Esophagus squamous epithelium (tissue), 5 donors: ENCODE data around the gene MICAL1. TPM values are rescaled to one million over a fixed set of nuclear protein-coding genes. Genes with fewer than 3 reads are reported as not detected.
"Not testable (repeated sequence)": the region's sequence is repeated elsewhere in the genome, so short reads cannot be mapped to it uniquely, and the experiment has no call there.

ENCODE experiments used
- DNase-seq: peaks from one replicate; lab custom pipeline; 2025; lab: John Stamatoyannopoulos, UW
- H3K27ac ChIP-seq, 4 donors: fragments of 200-600 bp; sonication (generic); one replicate each; pipeline ENCODE4 v1.5.1; 2016 to 2019; ENCODE audit warnings: mild to moderate bottlenecking in 1 of 4
- H3K27me3 ChIP-seq, 4 donors: fragments of 200-600 bp; sonication (generic); 1 replicate in 3 of 4; 2 replicates in 1 of 4; pipeline versions ENCODE4 v1.5.1 to v1.6.0; 2017 to 2021; ENCODE audit warnings: antibody characterized with exemption in 1 of 4
- H3K36me3 ChIP-seq, 3 donors: fragments of 200-600 bp; sonication (generic); one replicate each; pipeline ENCODE4 v1.5.1; 2016 to 2019
- H3K4me1 ChIP-seq, 3 donors: fragments of 200-600 bp; sonication (generic); one replicate each; pipeline ENCODE4 v1.5.1; 2017 to 2019
- H3K4me3 ChIP-seq, 4 donors: fragments of 200-600 bp; sonication (generic); 1 replicate in 3 of 4; 2 replicates in 1 of 4; pipeline ENCODE4 v1.5.1; 2016 to 2019; ENCODE audit warnings: mild to moderate bottlenecking in 2 of 4, moderate library complexity in 1 of 4
- H3K9me3 ChIP-seq, 3 donors: fragments of 200-600 bp; sonication (generic); one replicate each; pipeline ENCODE4 v1.5.1; 2016 to 2019
- POLR2A ChIP-seq, 4 donors: fragments of 450-650 bp; IDR thresholded peaks; one replicate each; pipeline ENCODE4 v1.6.1; 2017; ENCODE audit warnings: antibody characterized with exemption in 4 of 4, mild to moderate bottlenecking in 4 of 4, moderate library complexity in 3 of 4
- whole genome bisulfite sequencing, 2 donors: methylation state at CpG; one replicate each; pipeline ENCODE4 v1.1.5; 2018; 5-methylcytosine and 5-hydroxymethylcytosine counted together
- intact Hi-C: fragments of 100-400 bp; cut with DNase I; formaldehyde crosslinking; loops from one replicate; pipeline ENCODE4 v1.15.0; 2022
- total RNA-seq, 4 donors: library from RNA; depleted of rRNA; stranded (reverse); fragments of >200 nt; gene quantifications; one replicate each; pipeline ENCODE4 v1.1.0, GENCODE V29; 2016
- TF ChIP-seq, protein P1 (sequence below), 6 experiments: fragments of 450-650 bp in 4 of 6; fragments of 200-600 bp in 2 of 6; sonication (generic) in 2 of 6; IDR thresholded peaks; one replicate each; pipeline ENCODE4 v1.5.1; 2016 to 2019; ENCODE audit warnings: antibody characterized with exemption in 6 of 6, mild to moderate bottlenecking in 4 of 6, moderate library complexity in 4 of 6
- donor health status: DM: yes; HTN: yes; CAD: no.

MICAL1 gene
- total RNA-seq, 4 donors from 2014 or later, result 11.9 to 20.0 (median 12.6) TPM

- intact Hi-C loops, result no loop called here
- Histone ChIP-seq H3K27me3 (no peaks in the 10 kb centered on the region), H3K9me3 (no peaks in the 10 kb centered on the region), H3K27ac (no peak overlapping the region), H3K4me3 (no peak overlapping the region), H3K4me1 (peaks cover 0 to 10% (median 0%) of the 10 kb centered on the region in 3 donors), H3K36me3 (peaks cover 0 to 98% (median 25%) of the 10 kb centered on the region in 3 donors)
- no peak for DNase-seq
- no peak for TF ChIP-seq POLR2A (IDR thresholded peaks at IDR 0.05)
- TF ChIP-seq, protein P1, sequence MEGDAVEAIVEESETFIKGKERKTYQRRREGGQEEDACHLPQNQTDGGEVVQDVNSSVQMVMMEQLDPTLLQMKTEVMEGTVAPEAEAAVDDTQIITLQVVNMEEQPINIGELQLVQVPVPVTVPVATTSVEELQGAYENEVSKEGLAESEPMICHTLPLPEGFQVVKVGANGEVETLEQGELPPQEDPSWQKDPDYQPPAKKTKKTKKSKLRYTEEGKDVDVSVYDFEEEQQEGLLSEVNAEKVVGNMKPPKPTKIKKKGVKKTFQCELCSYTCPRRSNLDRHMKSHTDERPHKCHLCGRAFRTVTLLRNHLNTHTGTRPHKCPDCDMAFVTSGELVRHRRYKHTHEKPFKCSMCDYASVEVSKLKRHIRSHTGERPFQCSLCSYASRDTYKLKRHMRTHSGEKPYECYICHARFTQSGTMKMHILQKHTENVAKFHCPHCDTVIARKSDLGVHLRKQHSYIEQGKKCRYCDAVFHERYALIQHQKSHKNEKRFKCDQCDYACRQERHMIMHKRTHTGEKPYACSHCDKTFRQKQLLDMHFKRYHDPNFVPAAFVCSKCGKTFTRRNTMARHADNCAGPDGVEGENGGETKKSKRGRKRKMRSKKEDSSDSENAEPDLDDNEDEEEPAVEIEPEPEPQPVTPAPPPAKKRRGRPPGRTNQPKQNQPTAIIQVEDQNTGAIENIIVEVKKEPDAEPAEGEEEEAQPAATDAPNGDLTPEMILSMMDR (IDR thresholded peaks at IDR 0.05), result no peak
- WGBS, 2 donors, result 79 to 85% methylated on average over 7 of the region's 7 CpGs
Observed at GRCh38 chr6:109466212-109466923, 10.8 kb upstream of the MICAL1 start.

DNA sequence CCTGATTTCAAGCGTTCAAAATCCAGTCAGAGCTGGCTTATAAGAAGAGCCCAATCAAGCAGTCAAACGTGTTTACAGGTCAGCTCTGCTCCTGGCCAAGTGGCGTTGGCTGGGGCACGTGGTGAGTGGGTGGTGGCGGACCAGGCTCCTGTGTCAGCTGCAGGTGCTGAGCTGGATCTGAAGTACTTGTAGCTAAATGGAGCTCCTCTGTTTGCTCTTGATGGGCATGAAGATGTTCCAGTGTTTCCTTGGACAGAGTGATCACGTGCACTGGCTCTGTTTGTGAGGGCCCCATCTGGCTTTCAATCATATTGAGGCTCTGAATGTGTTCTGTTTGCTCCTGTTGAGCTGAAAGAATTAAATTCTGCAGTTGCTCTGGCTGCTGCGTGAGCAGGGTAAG, 10.2 kb upstream of the MICAL1 start:
- intact Hi-C loops, result no loop called here
- no peaks in the 10 kb centered on the region for H3K27me3 ChIP-seq
- peaks cover 0 to 96% (median 23%) of the 10 kb centered on the region in 3 donors for H3K36me3 ChIP-seq
- DNase-seq, result no peak
- 74 to 84% methylated on average over 6 to 7 of the region's 7 CpGs for WGBS, 2 donors
- no peak overlapping the region for H3K27ac ChIP-seq
- H3K4me1 ChIP-seq, result peaks cover 0 to 11% (median 0%) of the 10 kb centered on the region in 3 donors
- no peaks in the 10 kb centered on the region for H3K9me3 ChIP-seq
- no peak for TF ChIP-seq POLR2A (IDR thresholded peaks at IDR 0.05)
- TF ChIP-seq, protein P1 (IDR thresholded peaks at IDR 0.05), result no peak
- no peak overlapping the region for H3K4me3 ChIP-seq

DNA sequence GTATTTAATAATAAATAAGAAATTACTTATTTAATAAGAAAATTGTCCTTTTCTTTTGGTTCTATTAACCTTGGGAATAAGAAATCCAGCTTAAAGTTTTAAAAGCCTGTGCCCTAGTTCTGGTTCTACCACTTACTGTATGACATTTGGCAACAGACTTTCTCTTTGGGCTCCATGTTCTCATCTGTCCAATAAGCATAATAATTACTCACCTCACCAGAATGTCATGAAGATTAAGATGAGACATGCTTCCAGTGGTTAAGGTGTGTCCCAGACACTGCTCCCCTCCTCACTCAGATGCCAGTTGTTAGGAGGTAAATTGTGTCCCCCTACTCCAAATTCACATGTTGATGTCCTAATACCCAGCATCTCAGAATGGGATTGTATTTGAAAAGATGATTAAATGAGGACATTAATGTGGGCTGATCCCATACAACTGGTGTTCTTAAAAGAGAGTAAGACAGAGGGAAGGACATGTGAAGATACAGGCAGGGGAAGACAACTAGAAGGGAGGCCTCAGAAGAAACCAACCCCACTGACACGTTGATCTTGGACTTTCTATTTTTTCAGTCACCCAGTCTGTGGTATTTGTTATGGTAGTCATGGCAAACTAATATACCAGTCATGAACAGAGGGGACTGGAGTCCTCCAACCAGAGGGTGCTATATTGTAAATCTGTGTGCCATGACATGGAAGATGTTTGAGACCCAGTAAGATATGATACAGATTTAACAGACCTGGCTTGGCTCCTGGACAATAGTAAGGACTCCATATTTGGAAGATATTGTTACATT, 6.4 kb upstream of the MICAL1 start:
- intact Hi-C loops, result no loop called here
- no peaks in the 10 kb centered on the region for H3K27me3 ChIP-seq
- DNase-seq, result no peak
- no peak for TF ChIP-seq POLR2A (IDR thresholded peaks at IDR 0.05)
- TF ChIP-seq, protein P1 (IDR thresholded peaks at IDR 0.05), result no peak
- peaks cover 0 to 58% (median 23%) of the 10 kb centered on the region in 3 donors for H3K36me3 ChIP-seq
- peaks cover 1 to 29% (median 9%) of the 10 kb centered on the region in 3 donors for H3K4me1 ChIP-seq
- H3K4me3 ChIP-seq, result no peak overlapping the region
- H3K27ac ChIP-seq, result peak overlapping the region in 3 of 4 donors; percentile 7 to 55 (median 51)
- no peaks in the 10 kb centered on the region for H3K9me3 ChIP-seq
- WGBS, 2 donors, result 60 to 79% methylated on average over 1 of the region's 1 CpG

DNA sequence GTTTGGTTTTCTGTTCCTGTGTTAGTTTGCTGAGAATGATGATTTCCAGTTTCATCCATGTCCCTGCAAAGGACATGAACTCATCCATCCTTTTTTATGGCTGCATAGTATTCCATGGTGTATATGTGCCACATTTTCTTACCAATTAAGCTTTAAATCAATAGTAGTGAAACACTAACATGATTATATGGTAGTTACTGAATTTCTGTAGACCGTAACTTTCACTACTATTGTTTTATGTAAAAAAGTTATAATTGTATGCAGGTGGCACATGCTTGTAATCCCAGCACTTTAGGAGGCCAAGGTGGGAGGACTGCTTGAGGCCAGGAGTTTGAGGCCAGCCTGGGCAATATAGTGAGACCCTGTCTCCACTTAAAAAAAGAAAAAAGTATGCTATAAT, 5.6 kb upstream of the MICAL1 start:
- 100% methylated on average over 1 of the region's 1 CpG for WGBS, 2 donors
- peaks cover 0 to 50% (median 21%) of the 10 kb centered on the region in 3 donors for H3K36me3 ChIP-seq
- intact Hi-C loops, result not testable (repeated sequence)

GRCh38 chr6:109460161-109460829, 4.7 kb upstream of the MICAL1 start:
- no peaks in the 10 kb centered on the region for H3K27me3 ChIP-seq
- H3K36me3 ChIP-seq, result peaks cover 0 to 41% (median 12%) of the 10 kb centered on the region in 3 donors
- TF ChIP-seq, protein P1 (IDR thresholded peaks at IDR 0.05), result no peak
- TF ChIP-seq POLR2A (IDR thresholded peaks at IDR 0.05), result no peak
- no peak overlapping the region for H3K4me3 ChIP-seq
- H3K4me1 ChIP-seq, result peaks cover 17 to 45% (median 19%) of the 10 kb centered on the region in 3 donors
- no peak for DNase-seq
- H3K9me3 ChIP-seq, result no peaks in the 10 kb centered on the region
- no peak overlapping the region for H3K27ac ChIP-seq
- intact Hi-C loops, result no loop called here
- 75 to 77% methylated on average over 3 of the region's 3 CpGs for WGBS, 2 donors

More for the DNA sequence above, 5.6 kb upstream of the MICAL1 start:
- peaks cover 9 to 36% (median 16%) of the 10 kb centered on the region in 3 donors for H3K4me1 ChIP-seq
- DNase-seq, H3K9me3 ChIP-seq, H3K4me3 ChIP-seq, H3K27me3 ChIP-seq: not testable (repeated sequence)
- peak overlapping the region in 2 of 4 donors; percentile 51 to 55 for H3K27ac ChIP-seq
